OCI-LY1 (cell line): ENCODE data around the gene RENBP.

ENCODE experiments used
- CTCF ChIP-seq: fragments of 200-600 bp; sonication (generic), shearing (Covaris generic); IDR thresholded peaks from 2 replicates; pipeline ENCODE4 v1.5.1; 2017; ENCODE audit warnings: mild to moderate bottlenecking, antibody characterized with exemption, low read length, moderate library complexity, mixed read lengths
- EZH2 ChIP-seq: fragments of 200-600 bp; sonication (generic), shearing (Covaris generic); IDR thresholded peaks from 2 replicates; pipeline ENCODE4 v1.8.0; 2017; ENCODE audit warnings: borderline replicate concordance, mixed run types, mild to moderate bottlenecking, antibody characterized with exemption, low read length, moderate library complexity, mixed read lengths

- TF ChIP-seq CTCF (no peak), EZH2 (no peak)
Measured at GRCh38 chrX:153905481-153906095, 38.9 kb downstream of the RENBP start.
